Measurements from ENCODE around the gene RPTOR.
"Not testable (repeated sequence)": the region's sequence is repeated elsewhere in the genome, so short reads cannot be mapped to it uniquely, and the experiment has no call there.

The RPTOR gene

GRCh38 chr17:80870401-80870800 is 325.8 kb downstream of the RPTOR start:
- DNase-seq: no peak

GRCh38 chr17:80871341-80871740 is 326.7 kb downstream of the RPTOR start:
- DNase-seq: no peak

- no peak for DNase-seq
These were observed 327.4 kb downstream of the RPTOR start for GRCh38 chr17:80872001-80872500.

GRCh38 chr17:80872501-80873306 is 328.1 kb downstream of the RPTOR start:
- DNase-seq: no peak

- no peak for DNase-seq
These were observed 328.8 kb downstream of the RPTOR start for GRCh38 chr17:80873307-80873951.

- no peak for DNase-seq
These were observed 330.3 kb downstream of the RPTOR start for GRCh38 chr17:80874866-80875445.

GRCh38 chr17:80875480-80875995 is 330.9 kb downstream of the RPTOR start:
- not testable (repeated sequence) for DNase-seq

GRCh38 chr17:80876456-80876949 is 331.9 kb downstream of the RPTOR start:
- DNase-seq: not testable (repeated sequence)

- no peak for DNase-seq
These were observed 332.5 kb downstream of the RPTOR start for GRCh38 chr17:80876950-80877728.

GRCh38 chr17:80877729-80878303 is 333.2 kb downstream of the RPTOR start:
- DNase-seq: no peak

- DNase-seq: no peak
These were observed 334.5 kb downstream of the RPTOR start for GRCh38 chr17:80878876-80879722.

GRCh38 chr17:80879723-80880647 is 335.3 kb downstream of the RPTOR start:
- DNase-seq: no peak

- DNase-seq: no peak
These were observed 336.0 kb downstream of the RPTOR start for GRCh38 chr17:80880648-80880985.

- no peak for DNase-seq
These were observed 336.7 kb downstream of the RPTOR start for GRCh38 chr17:80881306-80881705.

GRCh38 chr17:80882323-80882722 is 337.7 kb downstream of the RPTOR start:
- no peak for DNase-seq

GRCh38 chr17:80882926-80883685 is 338.5 kb downstream of the RPTOR start:
- no peak for DNase-seq

GRCh38 chr17:80883831-80884735 is 339.4 kb downstream of the RPTOR start:
- no peak for DNase-seq

GRCh38 chr17:80884811-80885210 is 340.2 kb downstream of the RPTOR start:
- no peak for DNase-seq
